Common myeloid progenitor, CD34-positive (primary cell): ENCODE data around the gene ITPR2.
"Not testable (repeated sequence)": the region's sequence is repeated elsewhere in the genome, so short reads cannot be mapped to it uniquely, and the experiment has no call there.

Source experiments
- CTCF ChIA-PET: fragments of 350-600 bp; sonication (Branson Sonifier 250); formaldehyde crosslinking; loops from one replicate; lab custom pipeline; 2021; ENCODE audit warnings: antibody characterized with exemption; lab: Charles Lee
- POLR2A ChIA-PET: fragments of 350-600 bp; sonication (Branson Sonifier 250); formaldehyde crosslinking; loops from one replicate; lab custom pipeline; 2021; ENCODE audit warnings: antibody characterized with exemption; lab: Charles Lee
- DNase-seq, 3 donors: peaks; one replicate each; pipeline versions ENCODE4 v3.0.0 to v3.0.0-alpha.2; 2013
- H3K27ac ChIP-seq, 2 experiments: 1 replicate in 1 of 2; 2 replicates in 1 of 2; pipeline ENCODE4 v1.7.0; 2013; ENCODE audit warnings: inconsistent platforms in 2 of 2, low read length in 2 of 2, mild to moderate bottlenecking in 2 of 2, low read depth in 1 of 2, moderate library complexity in 1 of 2; ENCODE audit not compliant: severe bottlenecking in 2 of 2, insufficient read depth in 1 of 2, poor library complexity in 1 of 2
- H3K27me3 ChIP-seq, 5 experiments: replicated peaks in 2 of 5; 1 replicate in 3 of 5; 2 replicates in 2 of 5; pipeline versions ENCODE4 v1.6.1 to v1.7.0; 2013; ENCODE audit warnings: low read length in 4 of 5, mild to moderate bottlenecking in 2 of 5, moderate library complexity in 2 of 5, inconsistent platforms in 1 of 5; ENCODE audit not compliant: insufficient read depth in 5 of 5, control insufficient read depth in 4 of 5
- H3K36me3 ChIP-seq, 4 experiments: 1 replicate in 2 of 4; 2 replicates in 2 of 4; pipeline versions ENCODE4 v1.6.1 to v1.7.0; 2013; ENCODE audit warnings: low read length in 3 of 4, control low read depth in 1 of 4, mild to moderate bottlenecking in 1 of 4; ENCODE audit not compliant: control insufficient read depth in 4 of 4, insufficient read depth in 4 of 4
- H3K4me1 ChIP-seq, 4 experiments: 1 replicate in 3 of 4; 2 replicates in 1 of 4; pipeline versions ENCODE4 v1.6.1 to v1.7.1; 2013; ENCODE audit warnings: low read length in 3 of 4, mild to moderate bottlenecking in 3 of 4, control low read depth in 1 of 4, inconsistent platforms in 1 of 4, moderate library complexity in 1 of 4; ENCODE audit not compliant: control insufficient read depth in 4 of 4, insufficient read depth in 4 of 4; ENCODE audit errors: control extremely low read depth in 1 of 4
- H3K4me3 ChIP-seq, 7 experiments: 1 replicate in 4 of 7; 2 replicates in 3 of 7; pipeline versions ENCODE4 v1.5.1 to v1.7.0; 2013; ENCODE audit warnings: mild to moderate bottlenecking in 7 of 7, low read length in 6 of 7, moderate library complexity in 6 of 7, inconsistent platforms in 2 of 7, low read depth in 2 of 7, control low read depth in 1 of 7; ENCODE audit not compliant: insufficient read depth in 4 of 7, control insufficient read depth in 1 of 7; ENCODE audit errors: extremely low read depth in 1 of 7
- H3K9me3 ChIP-seq, 5 experiments: 1 replicate in 4 of 5; 2 replicates in 1 of 5; pipeline versions ENCODE4 v1.6.1 to v1.7.1; 2013; ENCODE audit warnings: low read length in 4 of 5, mild to moderate bottlenecking in 2 of 5, inconsistent platforms in 1 of 5, low read depth in 1 of 5, moderate library complexity in 1 of 5; ENCODE audit not compliant: control insufficient read depth in 4 of 5, insufficient read depth in 2 of 5; ENCODE audit errors: control extremely low read depth in 1 of 5
- WGBS: methylation state at CpG from one replicate; pipeline ENCODE4 v1.1.5; 2013; ENCODE audit not compliant: insufficient coverage; 5-methylcytosine and 5-hydroxymethylcytosine counted together

ITPR2 gene

GRCh38 chr12:26862787-26863186, 29.8 kb upstream of the ITPR2 start:
- not testable (repeated sequence) for H3K4me3 ChIP-seq, H3K9me3 ChIP-seq, H3K27me3 ChIP-seq, H3K27ac ChIP-seq, H3K36me3 ChIP-seq, DNase-seq
- ChIA-PET POLR2A (interaction anchor here (0.6 kb wide), 2 partner anchors 30 to 309 kb away, joined by 3 read pairs; no protein-coding TSS in a partner anchor), CTCF (interaction anchor here (0.5 to 2.3 kb wide), 14 partner anchors 9 to 1078 kb away, joined by 3 to 17 read pairs (median 4); partner anchors contain the start of gene ITPR2)
- WGBS: 100% methylated on average over 1 of the region's 3 CpGs
- peaks cover 0 to 16% (median 10%) of the 10 kb centered on the region in 4 experiments for H3K4me1 ChIP-seq

- Histone ChIP-seq H3K4me1 (peaks cover 0 to 17% (median 10%) of the 10 kb centered on the region in 4 experiments), H3K4me3 (no peak overlapping the region), H3K9me3 (no peaks in the 10 kb centered on the region), H3K27me3 (no peaks in the 10 kb centered on the region), H3K27ac (no peak overlapping the region), H3K36me3 (no peaks in the 10 kb centered on the region)
- DNase-seq: no peak
- no CpG with 5 or more reads among the region's 1 CpG for WGBS
- ChIA-PET POLR2A (no interaction called here), CTCF (no interaction called here)
These were observed 28.7 kb upstream of the ITPR2 start for GRCh38 chr12:26861690-26862089.

- Histone ChIP-seq H3K27me3 (no peaks in the 10 kb centered on the region), H3K4me1 (peaks cover 2 to 17% (median 8%) of the 10 kb centered on the region in 4 experiments), H3K27ac (no peak overlapping the region), H3K36me3 (no peaks in the 10 kb centered on the region), H3K9me3 (no peaks in the 10 kb centered on the region), H3K4me3 (no peak overlapping the region)
- ChIA-PET POLR2A (no interaction called here), CTCF (interaction anchor here (1.0 to 4.7 kb wide), 8 partner anchors 9 to 121 kb away, joined by 3 to 36 read pairs (median 4); no protein-coding TSS in a partner anchor)
- WGBS: 50% methylated on average over 4 of the region's 6 CpGs
- DNase-seq: no peak
These were observed 24.6 kb upstream of the ITPR2 start for GRCh38 chr12:26857465-26858176.

- ChIA-PET CTCF (interaction anchor here (1.0 to 5.3 kb wide), 12 partner anchors 8 to 147 kb away, joined by 3 to 36 read pairs (median 5); partner anchors contain the start of gene ITPR2), POLR2A (interaction anchor here (0.5 to 0.7 kb wide), 2 partner anchors 451 to 642 kb away, joined by 3 to 4 read pairs; no protein-coding TSS in a partner anchor)
- WGBS: 70% methylated on average over 1 of the region's 1 CpG
- no peak for DNase-seq
- H3K36me3 ChIP-seq: no peaks in the 10 kb centered on the region
- H3K9me3 ChIP-seq: no peaks in the 10 kb centered on the region
- H3K27me3 ChIP-seq: no peaks in the 10 kb centered on the region
- no peak overlapping the region for H3K27ac ChIP-seq
- H3K4me1 ChIP-seq: peaks cover 2 to 17% (median 8%) of the 10 kb centered on the region in 4 experiments
- H3K4me3 ChIP-seq: no peak overlapping the region
These were observed 22.3 kb upstream of the ITPR2 start for GRCh38 chr12:26855337-26855736.

- Histone ChIP-seq H3K36me3 (no peaks in the 10 kb centered on the region), H3K9me3 (no peaks in the 10 kb centered on the region), H3K4me1 (peaks cover 2 to 17% (median 8%) of the 10 kb centered on the region in 4 experiments), H3K4me3 (no peak overlapping the region), H3K27ac (no peak overlapping the region), H3K27me3 (no peaks in the 10 kb centered on the region)
- 80% methylated on average over 1 of the region's 2 CpGs for WGBS
- DNase-seq: no peak
- ChIA-PET POLR2A (no interaction called here), CTCF (interaction anchor here (0.7 to 5.3 kb wide), 12 partner anchors 8 to 69 kb away, joined by 3 to 36 read pairs (median 4); no protein-coding TSS in a partner anchor)
These were observed 21.0 kb upstream of the ITPR2 start for GRCh38 chr12:26854031-26854390.

GRCh38 chr12:26853303-26854030, 20.5 kb upstream of the ITPR2 start:
- peak; percentile 72 to 88 (median 85) for DNase-seq
- H3K27me3 ChIP-seq: no peaks in the 10 kb centered on the region
- H3K9me3 ChIP-seq: no peaks in the 10 kb centered on the region
- H3K4me3 ChIP-seq: no peak overlapping the region
- CTCF ChIA-PET: interaction anchor here (0.7 to 6.2 kb wide), 8 partner anchors 10 to 56 kb away, joined by 4 to 42 read pairs (median 12); no protein-coding TSS in a partner anchor
- peaks cover 2 to 17% (median 8%) of the 10 kb centered on the region in 4 experiments for H3K4me1 ChIP-seq
- H3K27ac ChIP-seq: no peak overlapping the region
- H3K36me3 ChIP-seq: no peaks in the 10 kb centered on the region
- POLR2A ChIA-PET: no interaction called here
- 51% methylated on average over 9 of the region's 12 CpGs for WGBS
